HepG2 (cell line): ENCODE data around the gene FAM78A. TPM values are rescaled to one million over a fixed set of nuclear protein-coding genes. Genes with fewer than 3 reads are reported as not detected.

ENCODE experiments used
- ATAC-seq: fragments of 200-7000 bp; cut with Tn5 transposase; 3 replicates; pipeline ENCODE4 v1.9.1; 2020; ENCODE audit warnings: mild to moderate bottlenecking, moderate library complexity
- BruUV-seq: library from RNA; stranded (reverse); fragments of 400-500 nt; replicated peaks from 2 replicates; lab custom pipeline; 2021; lab: Mats Ljungman, UMichigan
- CTCF ChIA-PET: fragments of 300-600 bp; formaldehyde crosslinking; extraction: SDS; loops from one replicate; lab custom pipeline; 2021; ENCODE audit warnings: low total read pairs, inconsistent platforms, low intra/inter-chr PET ratio; lab: Yijun Ruan, JAX
- POLR2A ChIA-PET: fragments of 350-600 bp; sonication (Branson Sonifier 250); formaldehyde crosslinking; loops from one replicate; lab custom pipeline; 2020; ENCODE audit warnings: antibody characterized with exemption, inconsistent platforms; lab: Yijun Ruan, JAX
- DNase-seq: peaks from one replicate; pipeline ENCODE4 v3.0.0-alpha.2; 2015; ENCODE audit warnings: low spot score
- FAIRE-seq: peaks from 3 replicates; lab custom pipeline; 2011; peaks lifted over from hg19 to GRCh38; lab: Jason Lieb, UNC
- H2AFZ ChIP-seq: one replicate; pipeline ENCODE4 v1.6.1; 2011; ENCODE audit warnings: low read length, inconsistent platforms
- H3K27ac ChIP-seq: fragments of 300-600 bp; 3 replicates; pipeline ENCODE4 v1.8.0; 2011; ENCODE audit warnings: mixed run types, mild to moderate bottlenecking, mixed read lengths, low read length, inconsistent platforms; ENCODE audit not compliant: insufficient read depth; ENCODE audit errors: extremely low read length
- H3K27me3 ChIP-seq, 2 experiments: fragments of 200-600 bp in 1 of 2; 2 replicates in 1 of 2; 3 replicates in 1 of 2; pipeline versions ENCODE4 v1.6.0 to v1.8.0; 2011; ENCODE audit warnings: low read length in 2 of 2, mild to moderate bottlenecking in 2 of 2, moderate library complexity in 2 of 2, inconsistent platforms in 1 of 2; ENCODE audit not compliant: insufficient read depth in 2 of 2, control insufficient read depth in 1 of 2
- H3K36me3 ChIP-seq, 2 experiments: fragments of 200-600 bp in 1 of 2; replicated peaks in 1 of 2; 2 replicates in 1 of 2; 3 replicates in 1 of 2; pipeline versions ENCODE4 v1.5.1 to v1.8.0; 2011; ENCODE audit warnings: low read length in 2 of 2, inconsistent platforms in 1 of 2; ENCODE audit not compliant: insufficient read depth in 2 of 2, control insufficient read depth in 1 of 2
- H3K4me1 ChIP-seq: 2 replicates; pipeline ENCODE4 v1.5.1; 2012; ENCODE audit warnings: low read length, inconsistent platforms; ENCODE audit not compliant: insufficient read depth
- H3K4me2 ChIP-seq: 2 replicates; pipeline ENCODE4 v1.6.0; 2011; ENCODE audit warnings: low read depth, low read length, inconsistent platforms
- H3K4me3 ChIP-seq, 3 experiments: fragments of 200-600 bp in 1 of 3; sonication (generic), shearing (Covaris generic) in 1 of 3; replicated peaks in 1 of 3; 2 replicates each; pipeline ENCODE4 v1.5.1; 2011 to 2016; ENCODE audit warnings: low read length in 3 of 3, inconsistent platforms in 2 of 3, low read depth in 2 of 3, mild to moderate bottlenecking in 2 of 3, control low read depth in 1 of 3, mixed read lengths in 1 of 3; ENCODE audit not compliant: insufficient read depth in 1 of 3
- H3K79me2 ChIP-seq: one replicate; pipeline ENCODE4 v1.6.1; 2011; ENCODE audit warnings: low read length, inconsistent platforms; ENCODE audit not compliant: insufficient read depth
- H3K9ac ChIP-seq: 2 replicates; pipeline ENCODE4 v1.6.0; 2011; ENCODE audit warnings: mild to moderate bottlenecking, low read depth, low read length, inconsistent platforms; ENCODE audit not compliant: insufficient read depth
- H3K9me3 ChIP-seq: 2 replicates; pipeline ENCODE4 v1.5.1; 2012; ENCODE audit warnings: mild to moderate bottlenecking, low read length
- H4K20me1 ChIP-seq: 2 replicates; pipeline ENCODE4 v1.6.0; 2011; ENCODE audit warnings: inconsistent platforms, mild to moderate bottlenecking, low read length, moderate library complexity; ENCODE audit not compliant: insufficient read depth
- DPF2 ChIP-seq: sonication (generic); formaldehyde crosslinking; IDR thresholded peaks from 2 replicates; pipeline ENCODE4 v1.4.0; 2020; ENCODE audit warnings: mild to moderate bottlenecking, low read depth, missing genetic modification reagents, borderline replicate concordance
- HCFC1 ChIP-seq: fragments of 150-350 bp; IDR thresholded peaks from 2 replicates; pipeline ENCODE4 v1.6.1; 2014; ENCODE audit warnings: low read depth, low read length
- MEIS1 ChIP-seq: sonication (generic); formaldehyde crosslinking; IDR thresholded peaks from 2 replicates; pipeline ENCODE4 v1.9.0; 2021; ENCODE audit warnings: mild to moderate bottlenecking, missing genetic modification reagents, moderate library complexity, borderline replicate concordance
- MTF1 ChIP-seq: sonication (generic); formaldehyde crosslinking; IDR thresholded peaks from 2 replicates; pipeline ENCODE4 v1.5.0; 2020; ENCODE audit warnings: missing genetic modification reagents
- NCOA1 ChIP-seq: sonication (generic); formaldehyde crosslinking; IDR thresholded peaks from 2 replicates; pipeline ENCODE4 v1.9.0; 2021; ENCODE audit warnings: missing genetic modification reagents
- NFRKB ChIP-seq: fragments of 450-650 bp; IDR thresholded peaks from 2 replicates; pipeline ENCODE4 v1.6.1; 2017
- NONO ChIP-seq, 2 experiments: fragments of 450-650 bp in 1 of 2; sonication (generic) in 1 of 2; formaldehyde crosslinking in 1 of 2; IDR thresholded peaks in 1 of 2; conservative IDR thresholded peaks in 1 of 2; 2 replicates each; pipeline versions ENCODE4 v1.6.1 to v1.8.0; 2017 to 2022; ENCODE audit warnings: mild to moderate bottlenecking in 1 of 2, missing genetic modification reagents in 1 of 2, moderate library complexity in 1 of 2
- RBAK ChIP-seq: sonication (generic); formaldehyde crosslinking; IDR thresholded peaks from 2 replicates; pipeline ENCODE4 v1.5.1; 2020; ENCODE audit warnings: mild to moderate bottlenecking, missing genetic modification reagents
- SNRNP70 ChIP-seq: fragments of 200-400 bp; formaldehyde crosslinking; IDR thresholded peaks from 2 replicates; pipeline ENCODE4 v1.6.1; 2017; ENCODE audit warnings: mild to moderate bottlenecking, low read depth, low read length, moderate library complexity
- SP140L ChIP-seq: sonication (generic); formaldehyde crosslinking; IDR thresholded peaks from 2 replicates; pipeline ENCODE4 v1.4.0; 2020; ENCODE audit warnings: missing genetic modification reagents, borderline replicate concordance
- ZIK1 ChIP-seq: sonication (generic); formaldehyde crosslinking; IDR thresholded peaks from 2 replicates; pipeline ENCODE4 v1.5.0; 2020; ENCODE audit warnings: mild to moderate bottlenecking, low read depth, missing genetic modification reagents, borderline replicate concordance
- ZNF234 ChIP-seq: sonication (generic); formaldehyde crosslinking; conservative IDR thresholded peaks from 2 replicates; pipeline ENCODE4 v1.5.1; 2020; ENCODE audit warnings: mild to moderate bottlenecking, missing genetic modification reagents
- ZNF564 ChIP-seq: sonication (generic); formaldehyde crosslinking; IDR thresholded peaks from 2 replicates; pipeline ENCODE4 v1.8.1; 2023; ENCODE audit warnings: mild to moderate bottlenecking, missing genetic modification reagents
- ZNF781 ChIP-seq: sonication (generic); formaldehyde crosslinking; IDR thresholded peaks from 2 replicates; pipeline ENCODE4 v1.5.1; 2020; ENCODE audit warnings: borderline replicate concordance, mild to moderate bottlenecking, missing genetic modification reagents; ENCODE audit errors: not compliant biosample characterization
- WGBS: methylation state at CpG from one replicate; pipeline ENCODE4 v1.1.6; 2017; ENCODE audit warnings: low lambda C conversion rate; 5-methylcytosine and 5-hydroxymethylcytosine counted together
- in situ Hi-C: cut with HindIII; loops from 2 replicates; pipeline ENCODE4 v1.10.0; 2017; ENCODE audit warnings: low pct_unique_long_range_greater_than_20kb; ENCODE audit not compliant: extremely low pct_ligation_motif_present
- intact Hi-C: fragments of 100-400 bp; cut with micrococcal nuclease; formaldehyde crosslinking; loops from one replicate; pipeline ENCODE4 v1.10.0; 2022; ENCODE audit not compliant: unreplicated experiment
- polyA plus RNA-seq, 8 experiments: library from polyadenylated mRNA; depleted of rRNA in 3 of 8; stranded (reverse) in 7 of 8; unstranded in 1 of 8; fragments of >200 nt; fragmentation: Illumina TruSeq in 4 of 8; extraction: Trizol in 4 of 8; gene quantifications; 2 replicates each; pipeline versions ENCODE4 v1.2.1 to v1.2.3, GENCODE V29; 2011 to 2016; ENCODE audit warnings: low read depth in 4 of 8, missing spikeins in 1 of 8, mixed read lengths in 1 of 8; ENCODE audit not compliant: insufficient read depth in 1 of 8
- total RNA-seq, 5 experiments: library from RNA; depleted of rRNA; stranded (reverse); fragments of >200 nt; fragmentation: Illumina TruSeq; extraction: Trizol; gene quantifications; 2 replicates each; pipeline ENCODE4 v1.2.3, GENCODE V29; 2016; ENCODE audit warnings: low read depth in 1 of 5

FAM78A gene
- total and polyA plus RNA-seq, 2 of the 13 experiments (the other 11 are each of a cell fraction or from before 2014, with no cell fraction given) = 0.18 to 0.62 TPM

GRCh38 chr9:131299961-131300347 lies 23.6 kb upstream of the FAM78A start:
- in situ Hi-C loops = no loop called here
- Histone ChIP-seq H3K27ac (no peak overlapping the region), H3K9me3 (no peaks in the 10 kb centered on the region), H3K79me2 (no peaks in the 10 kb centered on the region), H3K4me3 (no peak overlapping the region), H3K27me3 (peaks cover 9 to 42% of the 10 kb centered on the region in 2 experiments; a peak in 3 of 5 replicates), H3K9ac (no peak overlapping the region), H3K4me1 (peaks cover 7% of the 10 kb centered on the region), H3K4me2 (no peak overlapping the region), H2AFZ (no peak overlapping the region), H3K36me3 (no peaks in the 10 kb centered on the region), H4K20me1 (no peaks in the 10 kb centered on the region)
- no TSS peak for BruUV-seq
- no peak for ATAC-seq
- no peak for DNase-seq
- ChIA-PET POLR2A (no interaction called here), CTCF (no interaction called here)
- no peak for FAIRE-seq
- WGBS = 13% methylated on average over 2 of the region's 5 CpGs
- TF ChIP-seq ZNF564 (CRISPR knock-in tag) = peak; percentile 94; the same call in 1 of the 2 replicates
- no peak for TF ChIP-seq HCFC1
- intact Hi-C loops = no loop called here

DNA sequence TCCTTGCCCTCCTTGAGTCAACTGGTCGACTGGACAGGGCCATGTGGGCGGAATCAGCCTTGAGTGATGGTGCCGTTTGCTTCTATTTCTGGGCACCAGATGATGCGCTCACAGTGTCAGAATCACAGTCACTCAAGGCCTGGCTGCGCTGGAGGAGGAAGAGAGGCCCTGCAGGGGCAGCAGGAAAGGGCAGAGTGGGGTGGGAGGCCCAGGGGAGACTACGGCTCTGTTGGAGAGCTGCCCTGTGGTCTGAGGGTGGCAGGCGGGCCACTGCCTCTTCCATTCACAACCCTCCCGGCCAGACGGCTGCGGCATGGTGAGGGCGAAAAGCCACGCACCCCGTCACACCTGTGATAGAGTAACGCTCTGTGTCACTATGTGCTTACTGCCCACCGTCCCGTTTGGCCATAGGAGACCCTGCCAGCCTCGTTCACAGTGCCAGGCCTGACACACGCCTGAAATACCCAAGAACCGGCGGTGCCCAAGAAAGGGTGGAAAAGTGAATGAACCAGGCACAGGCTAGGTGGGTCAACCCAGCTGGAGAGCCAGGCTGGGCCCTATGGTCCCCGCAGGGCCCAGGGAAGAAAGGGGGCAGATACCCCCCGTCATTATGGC lies 23.1 kb upstream of the FAM78A start:
- no TSS peak for BruUV-seq
- H3K4me3 ChIP-seq = no peak overlapping the region
- H4K20me1 ChIP-seq = no peaks in the 10 kb centered on the region
- H3K27me3 ChIP-seq = peaks cover 9 to 37% of the 10 kb centered on the region in 2 experiments; a peak in 3 of 5 replicates
- ChIA-PET CTCF (no interaction called here), POLR2A (no interaction called here)
- H3K36me3 ChIP-seq = no peaks in the 10 kb centered on the region
- H3K9me3 ChIP-seq = no peaks in the 10 kb centered on the region
- WGBS = 48% methylated on average over 19 of the region's 22 CpGs
- in situ Hi-C loops (no loop called here), intact Hi-C loops (no loop called here)
- peaks cover 2% of the 10 kb centered on the region for H3K4me1 ChIP-seq
- no peak for FAIRE-seq
- H3K27ac ChIP-seq = no peak overlapping the region
- ATAC-seq = no peak
- H3K79me2 ChIP-seq = no peaks in the 10 kb centered on the region
- no peak overlapping the region for H3K9ac ChIP-seq
- DNase-seq = no peak
- no peak overlapping the region for H2AFZ ChIP-seq
- no peak overlapping the region for H3K4me2 ChIP-seq
- TF ChIP-seq MTF1 (no peak), NCOA1 (CRISPR knock-in tag) (no peak), SNRNP70 (no peak), ZNF564 (CRISPR knock-in tag) (no peak), NFRKB (no peak), ZNF781 (no peak), DPF2 (CRISPR knock-in tag) (no peak), ZIK1 (no peak), ZNF234 (CRISPR knock-in tag) (no peak), MEIS1 (CRISPR knock-in tag) (no peak), NONO (IDR thresholded peaks at IDR 0.05) (no peak), NONO (CRISPR knock-in tag; conservative IDR thresholded peaks at IDR 0.05) (no peak), SP140L (CRISPR knock-in tag) (no peak), RBAK (CRISPR knock-in tag) (no peak)
